PC-9 (cell line): ENCODE measurements around the gene KIAA1671. TPM values are rescaled to one million over a fixed set of nuclear protein-coding genes. Genes with fewer than 3 reads are reported as not detected.

ENCODE experiments used
- total RNA-seq: library from RNA; stranded (reverse); gene quantifications from 2 replicates; pipeline ENCODE4 v1.2.3, GENCODE V29; 2021

Gene KIAA1671
- total RNA-seq, 1 experiment from 2014 or later: 44.3 TPM

Other genes with a start within 250 kb of the KIAA1671 start
- gene PIWIL3, start 178.0 kb upstream of the KIAA1671 start, total RNA-seq: not detected in 2 replicates
- gene SGSM1, start 146.5 kb upstream of the KIAA1671 start, total RNA-seq: 0.08 and 0.48 TPM in 2 replicates
- gene LHFPL7, start 6.0 kb upstream of the KIAA1671 start, total RNA-seq: not detected in 2 replicates
- gene CRYBB3, start 247.1 kb downstream of the KIAA1671 start, total RNA-seq: 0.85 and 2.1 TPM in 2 replicates